ENCODE results near the gene PLAC1.

GRCh38 chrX:134632355-134632754 is 25.9 kb downstream of the PLAC1 start:
- TF ChIP-seq CTCF (IDR thresholded peaks at IDR 0.05; ENCODE audit: poor library complexity) (no peak), EZH2phosphoT487 (IDR thresholded peaks at IDR 0.05; ENCODE audit: low read depth, severe bottlenecking, unreplicated experiment) (no peak)
